ENCODE data around the gene FARSB. TPM values are rescaled to one million over a fixed set of nuclear protein-coding genes. Genes with fewer than 3 reads are reported as not detected.

The FARSB gene
- total RNA-seq, 1 donor from 2014 or later, result 13.3 TPM

GRCh38 chr2:222522082-222522481 lies 133.8 kb downstream of the FARSB start:
- Histone ChIP-seq H3K27me3 (no peaks in the 10 kb centered on the region), H3K27ac (no peak overlapping the region), H3K4me3 (no peak overlapping the region), H3K9me3 (no peaks in the 10 kb centered on the region), H3K36me3 (no peaks in the 10 kb centered on the region), H3K4me1 (no peaks in the 10 kb centered on the region)
- no peak for TF ChIP-seq POLR2A (IDR thresholded peaks at IDR 0.05)
- TF ChIP-seq POLR2AphosphoS5 (IDR thresholded peaks at IDR 0.05; ENCODE audit: insufficient read depth in 1 of 2, low read depth in 1 of 2), result no peak
- no peak for TF ChIP-seq CTCF (IDR thresholded peaks at IDR 0.05)
- intact Hi-C loops (cut with DNase I), result no loop called here
- no peak for DNase-seq (ENCODE audit: extremely low spot score in 2 of 2)

- H3K36me3 ChIP-seq, result no peaks in the 10 kb centered on the region
- no peaks in the 10 kb centered on the region for H3K4me1 ChIP-seq
- no peaks in the 10 kb centered on the region for H3K27me3 ChIP-seq
- H3K4me3 ChIP-seq, result no peak overlapping the region
- H3K27ac ChIP-seq, result no peak overlapping the region
- TF ChIP-seq POLR2AphosphoS5 (IDR thresholded peaks at IDR 0.05; ENCODE audit: insufficient read depth in 1 of 2, low read depth in 1 of 2) (no peak), CTCF (IDR thresholded peaks at IDR 0.05) (no peak), POLR2A (IDR thresholded peaks at IDR 0.05) (no peak)
- DNase-seq (ENCODE audit: extremely low spot score in 2 of 2), result no peak
- intact Hi-C loops (cut with DNase I), result no loop called here
- H3K9me3 ChIP-seq, result no peaks in the 10 kb centered on the region
These were observed 134.8 kb downstream of the FARSB start for GRCh38 chr2:222521099-222521498.

Other genes starting within 250 kb of the FARSB start
- 24.8 TPM for gene SGPP2, start 231.5 kb downstream of the FARSB start, total RNA-seq
- gene MOGAT1, start 15.6 kb upstream of the FARSB start, total RNA-seq, result not detected
- gene ACSL3, start 204.9 kb upstream of the FARSB start, total RNA-seq, result 60.4 TPM

Measured in vagina (tissue), 2 donors.